ENCODE measurements around the gene TNPO3. TPM values are rescaled to one million over a fixed set of nuclear protein-coding genes. Genes with fewer than 3 reads are reported as not detected.

TNPO3 gene
- polyA plus RNA-seq, 1 donor from 2014 or later: 47.7 TPM

DNA sequence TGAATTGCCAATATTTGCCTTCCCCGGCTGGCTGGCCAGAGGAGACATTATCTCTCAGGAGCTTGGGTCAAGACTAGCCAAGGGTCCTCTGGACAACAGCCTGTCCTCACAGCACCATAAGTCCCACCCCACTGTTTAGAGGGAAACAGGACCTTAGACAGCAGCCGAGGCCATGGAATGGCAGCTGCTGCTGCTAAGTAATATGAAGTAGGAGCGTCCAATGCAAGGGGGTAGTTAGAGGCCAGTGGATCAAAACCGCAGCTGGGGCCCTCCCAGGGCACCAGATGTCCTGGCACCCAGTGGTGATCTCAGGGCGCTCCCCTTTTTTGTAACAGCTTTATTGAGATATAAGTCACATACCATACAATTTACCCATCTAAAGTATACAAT, 131.5 kb downstream of the TNPO3 start:
- Histone ChIP-seq H3K9me2 (ENCODE audit: insufficient read depth, low read length) (no peaks in the 10 kb centered on the region), H3K4me3 (ENCODE audit: low read length) (no peak overlapping the region), H3K79me2 (replicated peaks; ENCODE audit: insufficient read depth, low read length) (no peaks in the 10 kb centered on the region), H3K9ac (ENCODE audit: low read length) (no peak overlapping the region), H2AFZ (ENCODE audit: low read depth, low read length) (no peak overlapping the region), H4K20me1 (ENCODE audit: insufficient read depth) (no peaks in the 10 kb centered on the region), H3F3A (ENCODE audit: insufficient read depth, low read length, poor library complexity, severe bottlenecking) (no peaks in the 10 kb centered on the region), H3K36me3 (ENCODE audit: insufficient read depth, low read length) (no peaks in the 10 kb centered on the region), H3K27me3 (ENCODE audit: insufficient read depth, low read depth, low read length) (no peaks in the 10 kb centered on the region), H3K27ac (ENCODE audit: low read length) (no peak overlapping the region), H3K4me2 (ENCODE audit: low read length) (no peak overlapping the region), H3K9me3 (ENCODE audit: low read length) (no peaks in the 10 kb centered on the region)
- TF ChIP-seq SMC3 (conservative IDR thresholded peaks at IDR 0.05; ENCODE audit: poor library complexity): no peak
- no peak for TF ChIP-seq EZH2 (IDR thresholded peaks at IDR 0.05; ENCODE audit: borderline replicate concordance, insufficient read depth, low read length, poor library complexity, severe bottlenecking)
- no peak for TF ChIP-seq POLR2AphosphoS5 (IDR thresholded peaks at IDR 0.05)
- TF ChIP-seq TAF1 (IDR thresholded peaks at IDR 0.05; ENCODE audit: low read depth): no peak
- TF ChIP-seq, protein P1, sequence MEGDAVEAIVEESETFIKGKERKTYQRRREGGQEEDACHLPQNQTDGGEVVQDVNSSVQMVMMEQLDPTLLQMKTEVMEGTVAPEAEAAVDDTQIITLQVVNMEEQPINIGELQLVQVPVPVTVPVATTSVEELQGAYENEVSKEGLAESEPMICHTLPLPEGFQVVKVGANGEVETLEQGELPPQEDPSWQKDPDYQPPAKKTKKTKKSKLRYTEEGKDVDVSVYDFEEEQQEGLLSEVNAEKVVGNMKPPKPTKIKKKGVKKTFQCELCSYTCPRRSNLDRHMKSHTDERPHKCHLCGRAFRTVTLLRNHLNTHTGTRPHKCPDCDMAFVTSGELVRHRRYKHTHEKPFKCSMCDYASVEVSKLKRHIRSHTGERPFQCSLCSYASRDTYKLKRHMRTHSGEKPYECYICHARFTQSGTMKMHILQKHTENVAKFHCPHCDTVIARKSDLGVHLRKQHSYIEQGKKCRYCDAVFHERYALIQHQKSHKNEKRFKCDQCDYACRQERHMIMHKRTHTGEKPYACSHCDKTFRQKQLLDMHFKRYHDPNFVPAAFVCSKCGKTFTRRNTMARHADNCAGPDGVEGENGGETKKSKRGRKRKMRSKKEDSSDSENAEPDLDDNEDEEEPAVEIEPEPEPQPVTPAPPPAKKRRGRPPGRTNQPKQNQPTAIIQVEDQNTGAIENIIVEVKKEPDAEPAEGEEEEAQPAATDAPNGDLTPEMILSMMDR (IDR thresholded peaks at IDR 0.05; ENCODE audit: poor library complexity, severe bottlenecking): no peak
- TF ChIP-seq, protein P2, sequence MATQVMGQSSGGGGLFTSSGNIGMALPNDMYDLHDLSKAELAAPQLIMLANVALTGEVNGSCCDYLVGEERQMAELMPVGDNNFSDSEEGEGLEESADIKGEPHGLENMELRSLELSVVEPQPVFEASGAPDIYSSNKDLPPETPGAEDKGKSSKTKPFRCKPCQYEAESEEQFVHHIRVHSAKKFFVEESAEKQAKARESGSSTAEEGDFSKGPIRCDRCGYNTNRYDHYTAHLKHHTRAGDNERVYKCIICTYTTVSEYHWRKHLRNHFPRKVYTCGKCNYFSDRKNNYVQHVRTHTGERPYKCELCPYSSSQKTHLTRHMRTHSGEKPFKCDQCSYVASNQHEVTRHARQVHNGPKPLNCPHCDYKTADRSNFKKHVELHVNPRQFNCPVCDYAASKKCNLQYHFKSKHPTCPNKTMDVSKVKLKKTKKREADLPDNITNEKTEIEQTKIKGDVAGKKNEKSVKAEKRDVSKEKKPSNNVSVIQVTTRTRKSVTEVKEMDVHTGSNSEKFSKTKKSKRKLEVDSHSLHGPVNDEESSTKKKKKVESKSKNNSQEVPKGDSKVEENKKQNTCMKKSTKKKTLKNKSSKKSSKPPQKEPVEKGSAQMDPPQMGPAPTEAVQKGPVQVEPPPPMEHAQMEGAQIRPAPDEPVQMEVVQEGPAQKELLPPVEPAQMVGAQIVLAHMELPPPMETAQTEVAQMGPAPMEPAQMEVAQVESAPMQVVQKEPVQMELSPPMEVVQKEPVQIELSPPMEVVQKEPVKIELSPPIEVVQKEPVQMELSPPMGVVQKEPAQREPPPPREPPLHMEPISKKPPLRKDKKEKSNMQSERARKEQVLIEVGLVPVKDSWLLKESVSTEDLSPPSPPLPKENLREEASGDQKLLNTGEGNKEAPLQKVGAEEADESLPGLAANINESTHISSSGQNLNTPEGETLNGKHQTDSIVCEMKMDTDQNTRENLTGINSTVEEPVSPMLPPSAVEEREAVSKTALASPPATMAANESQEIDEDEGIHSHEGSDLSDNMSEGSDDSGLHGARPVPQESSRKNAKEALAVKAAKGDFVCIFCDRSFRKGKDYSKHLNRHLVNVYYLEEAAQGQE (IDR thresholded peaks at IDR 0.05; ENCODE audit: borderline replicate concordance): no peak
- TF ChIP-seq EP300 (conservative IDR thresholded peaks at IDR 0.05; ENCODE audit: poor library complexity, severe bottlenecking): no peak
- TF ChIP-seq MXI1 (conservative IDR thresholded peaks at IDR 0.05; ENCODE audit: poor library complexity, severe bottlenecking): no peak
- no peak for TF ChIP-seq RAD21 (conservative IDR thresholded peaks at IDR 0.05)

DNA sequence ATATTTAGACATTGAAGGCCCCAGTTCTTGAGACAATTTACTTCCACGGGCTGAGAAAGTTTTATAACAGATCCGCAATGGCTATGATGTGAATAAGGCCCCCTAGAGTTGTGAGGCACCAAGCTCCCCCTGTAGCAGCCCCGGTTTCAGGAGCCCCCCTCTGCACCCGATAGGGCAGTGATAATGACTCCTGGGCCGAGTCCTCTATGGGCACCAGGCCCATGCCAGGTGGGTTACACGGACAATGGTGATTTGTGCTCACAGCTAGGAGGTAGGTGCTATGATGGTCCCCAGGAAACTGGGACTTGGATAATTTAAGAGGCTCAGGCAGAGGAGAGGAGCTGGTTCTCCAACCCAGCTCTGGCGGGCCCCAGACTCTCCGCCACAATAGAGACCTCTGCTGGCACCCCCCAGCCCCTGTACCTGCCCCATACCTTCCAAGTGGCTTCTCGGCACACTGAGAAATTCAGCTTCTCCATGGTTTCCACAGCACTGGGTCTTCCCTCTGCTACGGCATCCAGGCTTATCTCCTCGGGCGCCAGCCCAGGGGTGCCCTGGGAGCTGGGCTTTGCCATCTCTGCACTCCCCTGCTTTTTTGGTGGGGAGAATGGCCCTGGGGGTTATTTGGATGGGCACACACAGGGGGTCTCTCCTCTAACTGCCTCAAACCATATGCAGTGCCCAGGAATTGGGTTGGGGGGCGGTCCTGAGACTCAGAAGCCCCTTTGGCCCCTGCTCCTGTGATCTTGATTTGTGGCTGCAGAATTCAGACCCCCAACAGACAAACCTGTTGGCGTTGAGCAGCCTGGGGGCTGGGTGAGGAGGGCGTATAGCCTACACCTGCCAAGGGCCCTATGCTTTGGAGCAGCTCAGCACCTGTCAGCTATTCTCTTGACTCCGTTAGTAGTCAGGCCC, 132.2 kb downstream of the TNPO3 start:
- no peak overlapping the region for H2AFZ ChIP-seq (ENCODE audit: low read depth, low read length)
- TF ChIP-seq RAD21 (conservative IDR thresholded peaks at IDR 0.05) (no peak), MXI1 (conservative IDR thresholded peaks at IDR 0.05; ENCODE audit: poor library complexity, severe bottlenecking) (no peak), EZH2 (IDR thresholded peaks at IDR 0.05; ENCODE audit: borderline replicate concordance, insufficient read depth, low read length, poor library complexity, severe bottlenecking) (no peak), SMC3 (conservative IDR thresholded peaks at IDR 0.05; ENCODE audit: poor library complexity) (no peak), POLR2AphosphoS5 (IDR thresholded peaks at IDR 0.05) (no peak), EP300 (conservative IDR thresholded peaks at IDR 0.05; ENCODE audit: poor library complexity, severe bottlenecking) (no peak), TAF1 (IDR thresholded peaks at IDR 0.05; ENCODE audit: low read depth) (no peak)
- TF ChIP-seq, protein P1 (IDR thresholded peaks at IDR 0.05; ENCODE audit: poor library complexity, severe bottlenecking): no peak
- TF ChIP-seq, protein P2 (IDR thresholded peaks at IDR 0.05; ENCODE audit: borderline replicate concordance): no peak
- H3K4me2 ChIP-seq (ENCODE audit: low read length): no peak overlapping the region
- no peak overlapping the region for H3K27ac ChIP-seq (ENCODE audit: low read length)
- H3K27me3 ChIP-seq (ENCODE audit: insufficient read depth, low read depth, low read length): no peaks in the 10 kb centered on the region
- no peak overlapping the region for H3K9ac ChIP-seq (ENCODE audit: low read length)
- no peaks in the 10 kb centered on the region for H3F3A ChIP-seq (ENCODE audit: insufficient read depth, low read length, poor library complexity, severe bottlenecking)
- H3K9me2 ChIP-seq (ENCODE audit: insufficient read depth, low read length): no peaks in the 10 kb centered on the region
- no peaks in the 10 kb centered on the region for H3K36me3 ChIP-seq (ENCODE audit: insufficient read depth, low read length)
- H3K79me2 ChIP-seq (replicated peaks; ENCODE audit: insufficient read depth, low read length): no peaks in the 10 kb centered on the region
- no peak overlapping the region for H3K4me3 ChIP-seq (ENCODE audit: low read length)
- H3K9me3 ChIP-seq (ENCODE audit: low read length): no peaks in the 10 kb centered on the region
- no peaks in the 10 kb centered on the region for H4K20me1 ChIP-seq (ENCODE audit: insufficient read depth)

All from neural cell (in vitro differentiated cells).